Activated T-cell treated with anti-CD3 and anti-CD28 coated beads, Interleukin-2, amount 50 U/mL, for 24 hours (primary cell): ENCODE measurements around the gene PRRC2B.

Experiments
- DNase-seq: peaks from one replicate; pipeline ENCODE4 v3.0.0-alpha.2; 2020
- H3K27ac Mint-ChIP-seq: 2 replicates; pipeline ENCODE4 v1.8.0; 2020; ENCODE audit warnings: mild to moderate bottlenecking, mixed read lengths
- H3K27me3 Mint-ChIP-seq: 2 replicates; pipeline ENCODE4 v1.8.0; 2020; ENCODE audit warnings: mixed read lengths
- H3K36me3 Mint-ChIP-seq: 2 replicates; pipeline ENCODE4 v1.8.0; 2020; ENCODE audit warnings: low read depth, mixed read lengths
- H3K4me1 Mint-ChIP-seq: 2 replicates; pipeline ENCODE4 v1.8.0; 2020; ENCODE audit warnings: low read depth, mixed read lengths
- H3K4me3 Mint-ChIP-seq: 2 replicates; pipeline ENCODE4 v1.8.0; 2020; ENCODE audit warnings: mild to moderate bottlenecking, moderate library complexity, mixed read lengths
- H3K9me3 Mint-ChIP-seq: 2 replicates; pipeline ENCODE4 v1.8.0; 2020; ENCODE audit warnings: mixed read lengths

The PRRC2B gene

DNA sequence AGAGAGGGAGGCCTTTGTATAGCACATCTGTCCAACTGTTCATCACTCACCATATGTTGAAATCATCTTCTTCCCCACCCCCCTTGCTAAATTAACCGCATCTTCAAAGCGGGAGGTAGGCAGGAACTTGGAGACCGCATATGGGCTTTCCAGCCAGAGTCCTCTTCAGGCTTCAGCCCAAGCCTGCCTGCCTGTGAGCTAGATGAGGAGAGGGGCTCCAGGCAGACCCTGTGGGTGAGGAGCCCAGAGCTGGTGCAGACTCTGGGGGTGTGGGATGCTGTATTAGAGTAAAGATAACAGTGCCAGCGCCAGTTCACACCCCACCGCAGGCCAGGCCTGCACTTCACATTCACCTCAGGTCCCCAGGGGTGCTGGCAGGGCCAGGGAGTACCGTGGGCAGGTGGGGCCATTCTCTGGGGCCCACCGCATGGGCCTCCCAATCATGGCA is 16.2 kb downstream of the PRRC2B start:
- H3K36me3 Mint-ChIP-seq, result peaks cover 42% of the 10 kb centered on the region
- peak overlapping the region; percentile 58 for H3K4me3 Mint-ChIP-seq
- H3K9me3 Mint-ChIP-seq, result no peaks in the 10 kb centered on the region
- no peak for DNase-seq
- H3K27ac Mint-ChIP-seq, result peak overlapping the region; percentile 89
- H3K27me3 Mint-ChIP-seq, result no peaks in the 10 kb centered on the region
- H3K4me1 Mint-ChIP-seq, result peaks cover 89% of the 10 kb centered on the region

DNA sequence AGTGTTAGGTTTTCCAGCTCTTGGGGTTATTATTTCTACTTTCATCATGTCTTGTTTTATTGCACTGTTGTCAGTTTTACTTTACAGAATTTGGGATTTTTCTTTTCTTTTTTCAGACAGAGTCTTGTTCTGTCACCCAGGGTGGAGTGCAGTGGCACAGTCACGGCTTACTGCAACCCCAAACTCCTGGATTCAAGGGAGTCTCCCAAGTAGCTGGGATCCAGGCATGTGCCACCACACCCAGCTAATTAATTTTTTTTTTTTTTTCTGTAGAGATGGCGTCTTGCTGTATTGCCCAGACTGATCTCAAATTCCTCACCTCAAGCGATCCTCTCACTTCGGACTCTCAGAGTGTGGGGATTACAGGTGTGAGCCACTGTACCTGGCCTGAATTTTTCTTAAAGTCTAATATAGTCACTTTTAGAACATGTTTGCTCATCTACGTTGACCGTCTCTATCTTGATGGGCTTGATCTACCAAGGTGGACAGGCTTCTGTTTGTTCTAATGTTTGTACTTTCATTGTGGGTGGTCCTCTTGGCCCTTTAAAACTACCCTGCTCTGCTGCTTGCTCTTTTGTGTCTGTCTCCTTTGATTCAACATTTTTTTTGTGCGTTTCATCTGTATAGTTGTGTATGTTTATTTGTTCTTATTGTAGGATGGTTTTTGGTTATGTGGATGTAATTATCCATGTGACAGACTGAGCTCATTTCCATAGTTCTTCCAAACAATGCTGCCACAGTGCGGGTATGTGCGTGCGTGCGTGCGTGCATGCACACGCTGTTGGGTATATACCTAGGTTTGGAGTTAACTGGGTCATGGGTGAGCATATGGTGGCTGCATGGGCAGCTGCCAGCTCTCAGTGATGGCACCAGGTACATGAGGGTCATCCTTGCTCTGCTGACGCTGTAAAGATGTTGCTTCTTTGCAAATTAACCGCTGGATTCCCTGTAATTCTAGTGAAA is 18.1 kb downstream of the PRRC2B start:
- Mint-ChIP-seq H3K4me3 (no peak overlapping the region), H3K27ac (peak overlapping the region; percentile 30), H3K36me3 (peaks cover 49% of the 10 kb centered on the region), H3K27me3 (no peaks in the 10 kb centered on the region), H3K9me3 (no peaks in the 10 kb centered on the region), H3K4me1 (peaks cover 89% of the 10 kb centered on the region)
- no peak for DNase-seq

DNA sequence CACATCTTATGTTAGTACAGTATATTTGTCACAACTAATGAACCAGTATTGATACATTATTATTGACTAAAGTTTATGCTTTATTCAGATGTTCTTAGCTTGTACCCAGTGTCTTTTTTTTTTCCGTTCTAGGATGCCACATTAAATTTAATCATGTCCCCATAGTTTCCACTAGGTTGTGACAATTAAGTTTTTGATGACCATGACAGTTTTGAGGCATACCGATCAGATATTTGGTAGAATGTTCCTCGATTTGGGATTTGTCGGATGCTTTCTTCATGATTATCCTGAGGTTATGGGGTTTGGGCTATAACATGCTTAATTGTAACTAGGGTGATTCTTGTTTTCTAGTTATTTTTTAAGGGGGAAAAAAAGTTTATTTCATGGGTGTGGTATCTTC is 22.6 kb downstream of the PRRC2B start:
- Mint-ChIP-seq H3K27ac (peak overlapping the region; percentile 68), H3K9me3 (no peaks in the 10 kb centered on the region), H3K27me3 (no peaks in the 10 kb centered on the region), H3K36me3 (peaks cover 68% of the 10 kb centered on the region), H3K4me1 (peaks cover 92% of the 10 kb centered on the region), H3K4me3 (no peak overlapping the region)
- DNase-seq, result no peak

DNA sequence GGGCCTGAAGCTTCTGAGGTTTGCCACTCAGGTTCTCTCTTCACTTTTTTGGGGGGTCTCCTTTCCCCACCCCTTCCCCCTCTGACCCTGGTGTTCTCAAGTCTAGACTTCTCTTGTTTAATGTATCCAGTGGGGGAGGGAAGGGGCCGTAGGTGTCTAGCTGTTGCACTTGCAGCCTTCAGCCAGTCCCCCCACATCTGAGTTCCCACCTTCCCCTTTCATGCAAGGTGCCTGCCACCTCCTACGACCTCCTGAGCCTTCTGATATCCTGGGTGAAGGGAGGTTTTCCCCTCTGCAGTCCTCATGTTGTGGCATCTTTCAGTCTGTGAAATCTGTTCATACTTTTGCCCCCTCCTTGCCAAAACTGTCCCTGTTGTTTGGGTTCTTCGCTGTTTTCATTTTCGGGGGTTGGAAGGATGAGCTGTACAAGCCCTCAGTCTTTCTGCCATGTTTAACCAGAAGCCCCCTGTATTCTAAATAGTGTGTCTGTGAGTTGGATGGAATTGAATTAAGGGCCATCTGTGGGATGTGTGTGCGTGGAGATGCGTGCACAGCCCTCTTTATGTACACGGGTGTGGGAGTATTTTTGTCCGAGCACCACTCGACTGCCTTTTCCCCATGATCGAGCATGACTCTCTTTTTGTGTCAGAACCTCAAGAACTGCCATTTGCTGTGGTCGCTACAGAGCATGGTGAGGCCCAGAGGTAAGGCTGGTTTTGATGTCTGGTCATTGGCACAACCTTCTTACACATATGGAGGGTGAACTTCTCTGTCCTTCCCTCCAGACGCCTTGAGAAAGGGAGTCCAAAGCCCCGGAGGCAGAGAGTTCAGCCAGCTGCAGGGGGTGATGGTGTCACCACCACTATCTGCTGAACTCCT is 23.6 kb downstream of the PRRC2B start:
- H3K27me3 Mint-ChIP-seq, result no peaks in the 10 kb centered on the region
- H3K27ac Mint-ChIP-seq, result peak overlapping the region; percentile 93
- peaks cover 71% of the 10 kb centered on the region for H3K36me3 Mint-ChIP-seq
- DNase-seq, result no peak
- H3K9me3 Mint-ChIP-seq, result no peaks in the 10 kb centered on the region
- H3K4me3 Mint-ChIP-seq, result peak overlapping the region; percentile 66
- peaks cover 93% of the 10 kb centered on the region for H3K4me1 Mint-ChIP-seq

DNA sequence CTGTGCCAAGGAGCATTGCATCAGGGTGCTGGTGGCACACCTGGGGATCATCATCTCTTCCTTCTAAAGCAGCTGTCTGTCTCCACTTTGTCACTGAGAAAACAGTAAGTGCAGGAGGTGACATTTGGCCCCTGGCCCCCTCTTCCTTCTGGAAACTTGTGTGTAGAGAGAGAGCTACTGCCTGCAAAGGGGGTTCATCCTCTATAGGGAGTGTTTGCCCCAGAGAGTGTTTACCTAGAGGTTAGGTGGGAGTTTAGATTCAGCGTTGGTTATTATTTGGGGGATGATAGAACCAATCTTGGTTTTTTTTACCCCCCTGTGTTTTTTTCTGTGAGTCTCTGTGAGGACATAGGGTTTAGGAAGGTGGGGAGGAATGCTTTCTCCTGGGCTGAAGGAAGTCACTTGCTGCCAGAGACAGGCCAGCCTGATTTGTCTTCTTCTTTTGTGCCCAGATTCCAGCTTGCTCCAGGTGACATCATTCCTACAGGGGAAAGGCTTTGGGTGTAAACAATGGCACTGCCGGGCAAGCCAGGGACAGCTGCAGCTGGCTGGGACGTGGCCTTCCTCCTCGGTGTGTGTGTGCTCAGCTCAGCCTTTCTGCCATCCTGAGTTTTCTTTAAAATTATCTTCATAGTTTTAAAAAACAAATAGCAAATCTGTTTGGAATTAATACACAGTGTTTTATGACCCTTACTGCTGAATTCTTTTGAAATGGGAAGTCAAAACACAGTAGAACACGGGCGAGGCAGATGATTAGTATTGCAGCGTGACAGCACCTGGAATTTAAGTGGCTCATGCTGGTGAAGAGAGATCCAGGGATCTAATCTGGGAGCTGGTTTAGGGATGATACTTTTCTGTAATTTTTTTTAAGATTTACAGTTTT is 24.5 kb downstream of the PRRC2B start:
- no peak for DNase-seq
- Mint-ChIP-seq H3K27ac (peak overlapping the region; percentile 93), H3K9me3 (no peaks in the 10 kb centered on the region), H3K4me1 (peaks cover 95% of the 10 kb centered on the region), H3K4me3 (peak overlapping the region; percentile 66), H3K27me3 (no peaks in the 10 kb centered on the region), H3K36me3 (peaks cover 74% of the 10 kb centered on the region)

DNA sequence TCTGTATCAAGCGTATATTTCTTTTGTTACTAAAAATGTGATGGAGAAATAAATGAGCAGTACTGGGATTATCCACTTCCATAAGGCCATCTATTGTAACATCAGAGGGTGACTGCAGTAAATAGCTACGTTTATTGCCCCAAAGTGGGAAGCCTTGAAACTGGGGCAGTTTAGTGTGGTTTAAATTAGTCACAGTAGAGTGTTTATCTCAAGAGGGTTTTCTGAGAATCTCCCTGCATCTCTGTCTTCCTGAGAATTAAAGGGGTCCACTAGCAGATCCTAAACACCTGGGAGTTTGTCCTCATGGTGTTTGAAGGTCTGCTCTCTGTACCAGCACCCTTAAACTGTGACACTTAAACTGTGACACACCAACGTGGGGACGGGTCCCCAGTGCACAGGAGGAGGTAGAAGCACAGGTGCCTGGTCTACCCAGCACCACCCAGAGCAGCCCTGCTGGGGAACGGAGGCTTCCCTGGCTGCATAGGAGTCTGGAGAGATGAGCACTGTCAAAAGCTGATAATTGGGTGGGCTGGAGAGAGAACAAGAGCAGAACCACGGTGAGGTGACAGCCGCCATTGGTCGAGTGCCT is 25.2 kb downstream of the PRRC2B start:
- no peaks in the 10 kb centered on the region for H3K27me3 Mint-ChIP-seq
- peak overlapping the region; percentile 93 for H3K27ac Mint-ChIP-seq
- no peak for DNase-seq
- no peaks in the 10 kb centered on the region for H3K9me3 Mint-ChIP-seq
- H3K4me3 Mint-ChIP-seq, result peak overlapping the region; percentile 66
- peaks cover 71% of the 10 kb centered on the region for H3K36me3 Mint-ChIP-seq
- H3K4me1 Mint-ChIP-seq, result peaks cover 90% of the 10 kb centered on the region

DNA sequence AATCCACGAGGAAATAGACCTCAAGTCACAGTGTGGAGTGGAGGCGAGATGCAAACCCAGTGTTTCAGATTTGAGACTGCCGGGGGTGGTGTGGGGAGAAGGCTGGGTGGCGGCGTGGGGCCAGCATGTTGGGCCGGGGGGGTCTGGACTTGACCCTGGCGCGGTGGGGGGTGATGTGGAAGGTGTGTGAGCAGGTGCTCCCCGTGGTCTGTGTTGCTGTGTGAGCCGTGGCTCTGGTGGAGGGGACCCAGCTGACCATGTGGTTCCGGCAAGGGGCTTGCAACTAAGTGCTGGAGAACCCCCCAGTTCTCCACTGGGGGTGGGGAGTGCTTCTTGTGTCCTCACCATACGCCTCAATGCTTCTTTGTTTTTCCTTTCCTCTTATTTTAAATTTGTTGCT is 25.8 kb downstream of the PRRC2B start:
- Mint-ChIP-seq H3K27ac (peak overlapping the region; percentile 93), H3K4me1 (peaks cover 90% of the 10 kb centered on the region), H3K9me3 (no peaks in the 10 kb centered on the region), H3K36me3 (peaks cover 69% of the 10 kb centered on the region), H3K27me3 (no peaks in the 10 kb centered on the region), H3K4me3 (no peak overlapping the region)
- no peak for DNase-seq

DNA sequence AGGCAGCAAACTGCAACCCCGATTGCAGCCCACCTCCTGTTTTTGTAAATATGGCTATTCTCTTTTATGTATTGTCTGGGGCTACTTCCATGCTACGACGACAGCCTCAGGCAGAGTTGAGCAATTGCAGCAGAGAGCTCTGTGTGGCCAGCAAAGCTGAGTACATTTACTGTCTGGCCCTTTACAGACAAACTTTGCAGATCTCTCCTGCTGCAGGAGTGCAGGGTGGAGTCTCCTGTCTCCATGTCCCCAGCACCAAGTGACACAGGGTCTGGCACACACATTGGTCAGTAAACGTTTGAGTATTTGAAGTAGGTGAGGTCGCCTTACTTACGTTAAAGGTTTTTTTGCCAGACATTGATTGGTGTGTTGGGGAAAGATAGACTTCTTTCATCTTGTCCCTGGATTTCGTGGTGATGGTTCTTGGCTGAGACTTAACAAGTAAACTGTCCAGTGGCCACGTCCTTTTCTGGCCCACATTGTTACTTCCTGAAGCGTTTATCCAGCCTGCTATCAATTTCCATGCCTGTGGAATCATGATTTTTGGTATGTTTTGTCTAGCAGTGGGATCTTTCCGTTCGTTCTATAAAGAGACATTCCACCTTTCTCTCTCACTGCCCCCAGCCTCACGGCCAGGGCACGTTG is 27.2 kb downstream of the PRRC2B start:
- no peak for DNase-seq
- Mint-ChIP-seq H3K27ac (peak overlapping the region; percentile 93), H3K27me3 (no peaks in the 10 kb centered on the region), H3K36me3 (peaks cover 62% of the 10 kb centered on the region), H3K4me1 (peaks cover 83% of the 10 kb centered on the region), H3K4me3 (no peak overlapping the region), H3K9me3 (no peaks in the 10 kb centered on the region)

DNA sequence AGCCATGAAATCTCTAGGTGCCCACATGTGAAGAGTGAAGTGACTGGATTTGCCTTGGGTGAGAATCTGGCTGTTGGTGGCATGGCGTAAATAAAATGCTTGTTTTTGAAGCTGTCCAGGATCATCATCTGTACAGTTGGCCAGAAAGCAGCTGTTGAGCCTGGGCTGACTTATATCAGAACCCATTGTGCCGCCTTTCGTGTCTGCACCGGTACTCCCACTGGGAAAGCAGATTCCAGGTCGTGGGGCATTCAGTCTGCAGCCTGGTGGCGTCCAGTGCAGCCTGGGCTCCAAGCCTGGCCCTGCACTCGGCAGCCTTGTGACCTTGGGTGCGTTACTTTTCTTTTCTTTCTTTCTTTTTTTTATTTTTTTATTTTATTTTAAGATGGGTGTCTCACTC is 27.8 kb downstream of the PRRC2B start:
- DNase-seq, result no peak
- peak overlapping the region; percentile 58 for H3K27ac Mint-ChIP-seq
- no peaks in the 10 kb centered on the region for H3K27me3 Mint-ChIP-seq
- peaks cover 62% of the 10 kb centered on the region for H3K36me3 Mint-ChIP-seq
- peaks cover 82% of the 10 kb centered on the region for H3K4me1 Mint-ChIP-seq
- H3K9me3 Mint-ChIP-seq, result no peaks in the 10 kb centered on the region
- no peak overlapping the region for H3K4me3 Mint-ChIP-seq

DNA sequence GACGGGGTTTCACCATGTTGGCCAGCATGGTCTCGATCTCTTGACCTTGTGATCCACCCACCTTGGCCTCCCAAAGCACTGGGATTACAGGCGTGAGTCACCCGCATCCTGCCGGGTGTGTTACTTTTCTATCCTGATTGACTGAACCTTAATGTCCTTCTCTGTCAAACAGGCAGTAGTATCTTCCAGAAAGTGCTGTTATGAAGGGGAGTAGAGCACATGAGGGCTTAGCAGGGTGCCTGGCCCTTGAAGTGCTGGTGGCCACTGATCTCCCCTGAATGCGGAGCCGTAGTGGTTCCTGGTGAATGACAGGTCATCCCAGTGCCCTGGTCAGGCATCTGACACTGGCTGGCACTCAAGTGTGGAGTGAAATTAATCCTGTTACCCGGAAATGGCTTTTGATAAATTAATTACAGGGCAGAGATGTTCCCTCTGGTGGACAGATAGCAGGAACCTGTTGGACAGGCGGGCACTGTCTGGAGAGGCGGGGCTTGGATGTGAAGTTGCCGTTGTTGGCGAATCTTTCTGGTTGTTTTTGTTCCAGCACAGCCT is 28.4 kb downstream of the PRRC2B start:
- no peak for DNase-seq
- Mint-ChIP-seq H3K27ac (peak overlapping the region; percentile 75), H3K27me3 (no peaks in the 10 kb centered on the region), H3K36me3 (peaks cover 68% of the 10 kb centered on the region), H3K9me3 (no peaks in the 10 kb centered on the region), H3K4me3 (peak overlapping the region; percentile 29), H3K4me1 (peaks cover 82% of the 10 kb centered on the region)

DNA sequence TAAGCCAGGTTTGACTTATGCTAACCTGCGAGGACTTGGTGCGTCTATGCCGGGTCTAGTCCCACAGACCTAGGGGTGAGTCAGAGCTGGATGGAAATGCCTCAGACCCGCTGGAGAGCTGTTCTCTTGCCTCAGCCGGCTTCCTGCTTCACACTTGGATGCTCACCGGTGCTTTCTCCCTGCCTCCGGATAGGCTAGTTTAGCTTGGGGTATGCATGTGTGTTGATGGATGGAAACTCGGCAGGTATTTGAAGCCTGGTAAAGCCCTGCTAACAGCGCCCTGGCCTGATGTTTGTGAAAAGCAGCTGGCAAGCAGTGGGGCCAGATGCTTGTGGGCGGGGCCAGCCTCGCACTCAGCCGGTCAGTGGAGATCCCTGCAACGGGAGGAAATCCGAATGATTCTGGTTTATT is 29.3 kb downstream of the PRRC2B start:
- Mint-ChIP-seq H3K27ac (peak overlapping the region; percentile 75), H3K4me3 (no peak overlapping the region), H3K9me3 (no peaks in the 10 kb centered on the region)

DNA sequence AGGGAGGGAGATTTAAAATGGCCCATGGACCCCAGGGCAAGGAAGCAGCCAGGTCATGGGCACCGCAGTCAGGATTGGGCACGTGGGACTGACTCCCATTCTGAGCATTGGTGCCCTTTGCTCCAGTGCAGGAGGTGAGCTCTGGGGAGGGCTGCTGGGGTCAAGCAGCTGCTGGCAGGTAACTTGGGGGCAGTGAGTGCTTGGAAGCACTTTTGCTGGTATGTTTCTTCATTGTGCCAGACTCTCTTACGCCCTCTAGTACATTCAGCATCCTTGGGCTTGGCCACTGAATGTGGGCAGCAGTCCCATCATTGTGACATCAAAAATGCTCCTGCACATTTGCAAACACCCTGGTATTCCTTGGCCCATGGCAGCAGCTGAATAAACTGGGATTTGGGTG is 32.7 kb downstream of the PRRC2B start:
- Mint-ChIP-seq H3K27ac (peak overlapping the region; percentile 66), H3K4me3 (no peak overlapping the region), H3K36me3 (peaks cover 61% of the 10 kb centered on the region)

More for the DNA sequence above, 29.3 kb downstream of the PRRC2B start:
- peaks cover 80% of the 10 kb centered on the region for H3K4me1 Mint-ChIP-seq
- H3K36me3 Mint-ChIP-seq, result peaks cover 63% of the 10 kb centered on the region
- no peaks in the 10 kb centered on the region for H3K27me3 Mint-ChIP-seq
- DNase-seq, result no peak

More for the DNA sequence above, 32.7 kb downstream of the PRRC2B start:
- no peak for DNase-seq
- H3K9me3 Mint-ChIP-seq, result no peaks in the 10 kb centered on the region
- no peaks in the 10 kb centered on the region for H3K27me3 Mint-ChIP-seq
- peaks cover 68% of the 10 kb centered on the region for H3K4me1 Mint-ChIP-seq
